BLaER1 (cell line): ENCODE data around the gene IRX2.

Source experiments
- H3K27ac ChIP-seq: shearing (Covaris generic); formaldehyde crosslinking; 2 replicates; pipeline ENCODE4 v1.8.1; 2022
- H3K27me3 ChIP-seq: shearing (Covaris generic); formaldehyde crosslinking; 2 replicates; pipeline ENCODE4 v1.8.1; 2022
- H3K36me3 ChIP-seq: shearing (Covaris generic); formaldehyde crosslinking; 2 replicates; pipeline ENCODE4 v1.8.1; 2022
- H3K4me1 ChIP-seq: shearing (Covaris generic); formaldehyde crosslinking; 2 replicates; pipeline ENCODE4 v1.8.1; 2022
- H3K4me2 ChIP-seq: shearing (Covaris generic); formaldehyde crosslinking; 2 replicates; pipeline ENCODE4 v1.8.1; 2022
- H3K4me3 ChIP-seq: shearing (Covaris generic); formaldehyde crosslinking; 2 replicates; pipeline ENCODE4 v1.8.1; 2022
- H3K9ac ChIP-seq: shearing (Covaris generic); formaldehyde crosslinking; 2 replicates; pipeline ENCODE4 v1.8.1; 2022
- H3K9me3 ChIP-seq: shearing (Covaris generic); formaldehyde crosslinking; 2 replicates; pipeline ENCODE4 v1.8.1; 2022
- H4K20me1 ChIP-seq: shearing (Covaris generic); formaldehyde crosslinking; 2 replicates; pipeline ENCODE4 v1.8.1; 2022
- Cebpa-rat ChIP-seq: shearing (Covaris generic); IDR thresholded peaks from 2 replicates; pipeline ENCODE4 v1.8.1; 2022

Gene IRX2

DNA sequence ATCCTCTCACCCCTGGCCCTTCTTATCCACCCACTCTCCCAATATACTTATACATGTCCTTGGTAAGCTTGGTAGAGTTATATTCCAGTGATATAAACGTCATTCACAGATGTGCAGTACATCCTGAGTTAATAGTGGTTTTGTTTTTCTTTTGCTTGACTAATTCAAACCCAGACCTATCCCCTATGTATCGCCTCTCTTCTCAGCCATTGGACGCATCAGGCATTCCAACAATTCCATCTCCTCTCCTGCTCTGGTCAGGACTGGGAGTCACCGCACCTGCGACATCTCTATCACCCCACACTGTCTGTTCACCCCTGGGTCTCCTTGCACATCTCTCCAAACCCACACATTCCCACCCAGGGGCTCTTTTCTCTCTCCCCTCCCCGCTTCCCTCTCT lies 21.9 kb upstream of the IRX2 start:
- Histone ChIP-seq H3K4me1 (no peaks in the 10 kb centered on the region), H4K20me1 (no peaks in the 10 kb centered on the region), H3K9ac (no peak overlapping the region), H3K27me3 (no peaks in the 10 kb centered on the region), H3K36me3 (no peaks in the 10 kb centered on the region), H3K4me3 (no peak overlapping the region), H3K9me3 (peaks cover 4% of the 10 kb centered on the region; the same call in 1 of the 2 replicates), H3K27ac (no peak overlapping the region), H3K4me2 (no peak overlapping the region)
- no peak for TF ChIP-seq Cebpa-rat

- no peak for TF ChIP-seq Cebpa-rat
- Histone ChIP-seq H4K20me1 (no peaks in the 10 kb centered on the region), H3K4me1 (peaks cover 36% of the 10 kb centered on the region)
These were observed 15.6 kb upstream of the IRX2 start for GRCh38 chr5:2767089-2767488.

DNA sequence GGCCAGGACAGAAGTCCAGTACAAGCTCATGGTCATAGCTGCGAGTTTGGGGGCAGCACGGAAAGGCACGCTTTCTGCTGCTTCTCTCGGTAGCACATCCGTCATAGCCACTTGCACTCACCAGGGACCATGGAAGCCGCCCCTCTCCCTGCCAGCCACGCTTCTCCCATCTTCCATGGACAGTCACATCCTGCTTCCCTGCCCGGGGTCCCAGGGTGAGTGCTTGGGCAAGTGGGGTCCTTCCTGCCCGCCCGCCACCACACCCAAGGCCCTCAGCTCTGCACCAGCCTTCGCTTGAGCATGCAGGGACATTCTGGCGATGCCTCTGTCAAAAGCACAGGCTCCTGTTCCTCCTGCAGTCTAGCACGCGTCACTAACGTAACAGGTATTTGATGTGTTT lies 13.1 kb upstream of the IRX2 start:
- Histone ChIP-seq H3K4me3 (no peak overlapping the region), H3K27me3 (no peaks in the 10 kb centered on the region), H3K27ac (peak overlapping the region; percentile 85; the same call in 1 of the 2 replicates), H4K20me1 (no peaks in the 10 kb centered on the region), H3K9ac (no peak overlapping the region), H3K4me1 (peaks cover 61% of the 10 kb centered on the region), H3K36me3 (0 out of 2 replicates have a peak, but pooled peaks cover 3% of the 10 kb centered on the region), H3K4me2 (peak overlapping the region; percentile 13; the same call in 1 of the 2 replicates), H3K9me3 (peaks cover 15% of the 10 kb centered on the region; the same call in 1 of the 2 replicates)
- TF ChIP-seq Cebpa-rat, result no peak

More at GRCh38 chr5:2767089-2767488, 15.6 kb upstream of the IRX2 start:
- no peaks in the 10 kb centered on the region for H3K27me3 ChIP-seq
- H3K9me3 ChIP-seq, result peaks cover 10% of the 10 kb centered on the region; the same call in 1 of the 2 replicates
- H3K36me3 ChIP-seq, result no peaks in the 10 kb centered on the region
- H3K9ac ChIP-seq, result no peak overlapping the region
- H3K27ac ChIP-seq, result no peak overlapping the region
- no peak overlapping the region for H3K4me3 ChIP-seq
- H3K4me2 ChIP-seq, result no peak overlapping the region

- Histone ChIP-seq H3K9ac (peak overlapping the region; percentile 61; the same call in 1 of the 2 replicates), H4K20me1 (no peaks in the 10 kb centered on the region), H3K4me1 (peaks cover 72% of the 10 kb centered on the region), H3K4me3 (0 out of 2 replicates have a peak overlapping the region, but pooled peaks have one; percentile 37), H3K9me3 (peaks cover 22% of the 10 kb centered on the region), H3K27ac (peak overlapping the region; percentile 85), H3K4me2 (peak overlapping the region; percentile 82), H3K27me3 (no peaks in the 10 kb centered on the region), H3K36me3 (peaks cover 12% of the 10 kb centered on the region; the same call in 1 of the 2 replicates)
- TF ChIP-seq Cebpa-rat, result no peak
These were observed 12.0 kb upstream of the IRX2 start for GRCh38 chr5:2763533-2763794.

GRCh38 chr5:2762744-2763532 lies 11.5 kb upstream of the IRX2 start:
- peak overlapping the region; percentile 37; the same call in 1 of the 2 replicates for H3K4me3 ChIP-seq

GRCh38 chr5:2761921-2762488 lies 10.5 kb upstream of the IRX2 start:
- H3K4me2 ChIP-seq, result peak overlapping the region; percentile 82
- H3K9ac ChIP-seq, result peak overlapping the region; percentile 61; the same call in 1 of the 2 replicates
- no peaks in the 10 kb centered on the region for H4K20me1 ChIP-seq

More at GRCh38 chr5:2762744-2763532, 11.5 kb upstream of the IRX2 start:
- Histone ChIP-seq H3K9me3 (peaks cover 27% of the 10 kb centered on the region), H3K4me1 (peaks cover 78% of the 10 kb centered on the region), H3K36me3 (peaks cover 15% of the 10 kb centered on the region; the same call in 1 of the 2 replicates), H3K27ac (peak overlapping the region; percentile 85), H3K27me3 (no peaks in the 10 kb centered on the region), H3K9ac (peak overlapping the region; percentile 61; the same call in 1 of the 2 replicates), H4K20me1 (no peaks in the 10 kb centered on the region), H3K4me2 (peak overlapping the region; percentile 82)
- no peak for TF ChIP-seq Cebpa-rat

GRCh38 chr5:2759696-2760461 lies 8.4 kb upstream of the IRX2 start:
- H3K27ac ChIP-seq, result peak overlapping the region; percentile 85
- H3K36me3 ChIP-seq, result peaks cover 32% of the 10 kb centered on the region; the same call in 1 of the 2 replicates
- H4K20me1 ChIP-seq, result no peaks in the 10 kb centered on the region
- no peak for TF ChIP-seq Cebpa-rat
- peak overlapping the region; percentile 50; the same call in 1 of the 2 replicates for H3K4me3 ChIP-seq
- peaks cover 100% of the 10 kb centered on the region for H3K4me1 ChIP-seq
- peak overlapping the region; percentile 82 for H3K4me2 ChIP-seq
- no peak overlapping the region for H3K9ac ChIP-seq
- H3K9me3 ChIP-seq, result peaks cover 44% of the 10 kb centered on the region
- H3K27me3 ChIP-seq, result no peaks in the 10 kb centered on the region

More at GRCh38 chr5:2761921-2762488, 10.5 kb upstream of the IRX2 start:
- Histone ChIP-seq H3K9me3 (peaks cover 36% of the 10 kb centered on the region), H3K36me3 (peaks cover 22% of the 10 kb centered on the region; the same call in 1 of the 2 replicates), H3K4me1 (peaks cover 87% of the 10 kb centered on the region), H3K27me3 (no peaks in the 10 kb centered on the region), H3K27ac (peak overlapping the region; percentile 85), H3K4me3 (peak overlapping the region; percentile 37)
- no peak for TF ChIP-seq Cebpa-rat

DNA sequence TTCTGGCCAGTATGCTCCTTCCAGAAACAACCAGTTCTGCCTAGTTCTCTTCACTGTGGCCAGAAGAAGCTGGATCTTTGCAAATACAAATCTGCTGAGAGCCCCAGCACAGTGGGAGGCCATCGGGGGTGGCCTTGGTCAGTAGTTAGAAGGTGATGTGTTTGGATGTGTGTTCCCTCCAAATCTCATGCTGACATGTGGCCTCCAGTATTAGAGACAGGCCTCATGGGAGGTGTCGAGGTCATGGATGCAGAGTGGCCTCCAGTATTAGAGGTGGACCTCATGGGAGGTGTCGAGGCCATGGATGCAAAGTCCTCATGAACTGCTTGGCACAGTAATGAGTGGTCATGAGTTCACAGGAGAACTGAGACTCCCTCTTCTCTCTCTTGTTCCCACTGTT lies 7.6 kb upstream of the IRX2 start:
- Histone ChIP-seq H4K20me1 (no peaks in the 10 kb centered on the region), H3K4me1 (peaks cover 100% of the 10 kb centered on the region), H3K4me3 (peak overlapping the region; percentile 50; the same call in 1 of the 2 replicates), H3K27ac (peak overlapping the region; percentile 85), H3K36me3 (peaks cover 32% of the 10 kb centered on the region; the same call in 1 of the 2 replicates), H3K27me3 (no peaks in the 10 kb centered on the region), H3K9ac (no peak overlapping the region), H3K4me2 (peak overlapping the region; percentile 82), H3K9me3 (peaks cover 39% of the 10 kb centered on the region)
- no peak for TF ChIP-seq Cebpa-rat

DNA sequence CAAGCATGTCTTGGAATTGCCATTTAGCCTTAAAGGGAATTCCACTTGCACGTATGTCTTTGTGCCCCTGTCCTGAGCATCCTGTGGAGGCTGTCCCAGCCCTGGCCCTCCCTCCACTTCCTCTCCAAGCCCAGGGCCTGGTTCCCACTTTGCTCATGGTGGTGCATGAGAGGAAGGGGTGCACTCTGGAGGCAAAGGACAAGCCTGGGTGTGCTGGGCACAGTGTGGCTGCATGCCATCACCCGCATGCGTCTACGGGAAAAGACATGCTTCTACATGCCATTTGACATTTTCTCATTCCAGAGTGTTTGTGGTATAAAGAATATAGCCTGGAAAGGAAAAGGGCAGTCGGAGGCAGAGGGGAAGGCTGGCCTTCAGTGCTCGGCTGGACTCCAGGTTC lies 7.2 kb upstream of the IRX2 start:
- peak overlapping the region; percentile 85 for H3K27ac ChIP-seq

More for the DNA sequence above, 7.2 kb upstream of the IRX2 start:
- H3K4me2 ChIP-seq, result peak overlapping the region; percentile 82
- peaks cover 95% of the 10 kb centered on the region for H3K4me1 ChIP-seq
- peak overlapping the region; percentile 50; the same call in 1 of the 2 replicates for H3K4me3 ChIP-seq
- peaks cover 32% of the 10 kb centered on the region; the same call in 1 of the 2 replicates for H3K36me3 ChIP-seq
- no peaks in the 10 kb centered on the region for H3K27me3 ChIP-seq
- no peak overlapping the region for H3K9ac ChIP-seq
- peaks cover 39% of the 10 kb centered on the region for H3K9me3 ChIP-seq
- no peak for TF ChIP-seq Cebpa-rat
- no peaks in the 10 kb centered on the region for H4K20me1 ChIP-seq
